ENCODE data around the gene WNT9A.

- TF ChIP-seq, protein P1, sequence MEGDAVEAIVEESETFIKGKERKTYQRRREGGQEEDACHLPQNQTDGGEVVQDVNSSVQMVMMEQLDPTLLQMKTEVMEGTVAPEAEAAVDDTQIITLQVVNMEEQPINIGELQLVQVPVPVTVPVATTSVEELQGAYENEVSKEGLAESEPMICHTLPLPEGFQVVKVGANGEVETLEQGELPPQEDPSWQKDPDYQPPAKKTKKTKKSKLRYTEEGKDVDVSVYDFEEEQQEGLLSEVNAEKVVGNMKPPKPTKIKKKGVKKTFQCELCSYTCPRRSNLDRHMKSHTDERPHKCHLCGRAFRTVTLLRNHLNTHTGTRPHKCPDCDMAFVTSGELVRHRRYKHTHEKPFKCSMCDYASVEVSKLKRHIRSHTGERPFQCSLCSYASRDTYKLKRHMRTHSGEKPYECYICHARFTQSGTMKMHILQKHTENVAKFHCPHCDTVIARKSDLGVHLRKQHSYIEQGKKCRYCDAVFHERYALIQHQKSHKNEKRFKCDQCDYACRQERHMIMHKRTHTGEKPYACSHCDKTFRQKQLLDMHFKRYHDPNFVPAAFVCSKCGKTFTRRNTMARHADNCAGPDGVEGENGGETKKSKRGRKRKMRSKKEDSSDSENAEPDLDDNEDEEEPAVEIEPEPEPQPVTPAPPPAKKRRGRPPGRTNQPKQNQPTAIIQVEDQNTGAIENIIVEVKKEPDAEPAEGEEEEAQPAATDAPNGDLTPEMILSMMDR (IDR thresholded peaks at IDR 0.05): no peak
- no peak for TF ChIP-seq POLR2A (IDR thresholded peaks at IDR 0.05)
These were observed 2.5 kb downstream of the WNT9A start for GRCh38 chr1:227944931-227945890.

Measured in lower leg skin (tissue), 3 donors.